ENCODE measurements around the gene CCNF. TPM values are rescaled to one million over a fixed set of nuclear protein-coding genes. Genes with fewer than 3 reads are reported as not detected.
"Not testable (repeated sequence)": the region's sequence is repeated elsewhere in the genome, so short reads cannot be mapped to it uniquely, and the experiment has no call there.

The CCNF gene
- polyA plus RNA-seq, 3 donors = 12.6 to 15.4 (median 13.2) TPM

GRCh38 chr16:2470234-2470601 lies 41.0 kb downstream of the CCNF start:
- DNase-seq = no peak

DNA sequence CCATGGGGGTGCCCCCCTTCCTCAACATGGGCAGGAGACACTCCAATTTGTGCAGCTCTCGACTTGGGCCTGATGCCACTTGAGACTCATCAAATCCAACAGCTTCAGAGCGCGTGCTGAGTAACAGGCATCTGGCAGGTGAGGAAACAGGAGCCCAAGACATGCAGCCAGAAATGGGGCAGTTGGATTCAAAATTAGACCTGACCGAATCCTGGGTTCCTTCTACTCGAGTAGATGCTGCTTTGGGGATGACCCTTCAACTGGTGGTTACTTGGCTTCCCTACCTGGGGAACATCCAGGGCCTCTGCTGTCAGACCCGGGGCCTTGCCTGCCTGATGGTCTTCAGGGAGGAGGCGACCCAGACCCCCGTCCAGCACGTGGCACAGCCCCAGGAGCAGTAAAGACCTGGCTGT lies 41.4 kb downstream of the CCNF start:
- DNase-seq = no peak

DNA sequence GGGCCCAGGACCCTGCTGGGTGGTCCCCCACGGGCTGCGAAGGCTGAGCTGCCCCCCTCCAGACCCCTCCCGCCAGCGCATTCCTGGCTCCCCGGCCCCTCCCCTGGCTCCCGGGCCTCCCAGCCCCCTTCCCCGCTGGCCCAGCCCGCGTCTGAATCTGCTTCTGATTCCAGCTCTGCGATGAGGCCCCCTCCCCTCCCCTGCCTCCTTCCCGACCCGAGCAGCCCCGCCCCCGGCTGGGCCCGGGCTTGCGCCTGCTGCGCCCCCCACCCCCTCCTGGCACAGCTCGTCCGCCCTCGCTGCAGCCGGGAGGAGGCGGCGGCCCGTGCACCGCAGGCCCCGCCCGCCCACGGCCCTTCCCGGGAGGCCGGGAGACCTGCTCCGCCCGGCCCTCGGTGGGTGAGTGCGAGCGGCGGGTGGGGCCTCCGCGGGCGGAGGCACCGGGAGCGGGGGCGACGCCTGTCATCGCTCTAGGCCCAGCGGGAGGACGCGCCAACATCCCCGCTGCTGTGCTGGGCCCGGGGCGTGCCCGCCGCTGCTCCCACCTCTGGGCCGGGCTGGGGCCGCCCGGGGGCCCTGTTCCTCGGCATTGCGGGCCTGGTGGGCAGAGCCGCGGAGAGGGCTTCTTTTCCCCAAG lies 41.9 kb downstream of the CCNF start, which contains the start of gene NTN3:
NTN3 (plus strand) TSS at position 282 of the 637 bp plus-strand sequence. CDS start 405 bp downstream, outside the sequence.
- peak; percentile 80 for DNase-seq

- no peak for DNase-seq
These were observed 42.6 kb downstream of the CCNF start for GRCh38 chr16:2471653-2472487.

DNA sequence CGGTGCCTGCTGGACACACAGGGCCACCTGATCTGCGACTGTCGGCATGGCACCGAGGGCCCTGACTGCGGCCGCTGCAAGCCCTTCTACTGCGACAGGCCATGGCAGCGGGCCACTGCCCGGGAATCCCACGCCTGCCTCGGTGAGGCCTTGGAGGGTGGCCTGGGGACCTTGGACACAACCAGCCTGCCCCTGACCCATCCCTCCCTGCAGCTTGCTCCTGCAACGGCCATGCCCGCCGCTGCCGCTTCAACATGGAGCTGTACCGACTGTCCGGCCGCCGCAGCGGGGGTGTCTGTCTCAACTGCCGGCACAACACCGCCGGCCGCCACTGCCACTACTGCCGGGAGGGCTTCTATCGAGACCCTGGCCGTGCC lies 43.2 kb downstream of the CCNF start:
- DNase-seq = no peak

DNA sequence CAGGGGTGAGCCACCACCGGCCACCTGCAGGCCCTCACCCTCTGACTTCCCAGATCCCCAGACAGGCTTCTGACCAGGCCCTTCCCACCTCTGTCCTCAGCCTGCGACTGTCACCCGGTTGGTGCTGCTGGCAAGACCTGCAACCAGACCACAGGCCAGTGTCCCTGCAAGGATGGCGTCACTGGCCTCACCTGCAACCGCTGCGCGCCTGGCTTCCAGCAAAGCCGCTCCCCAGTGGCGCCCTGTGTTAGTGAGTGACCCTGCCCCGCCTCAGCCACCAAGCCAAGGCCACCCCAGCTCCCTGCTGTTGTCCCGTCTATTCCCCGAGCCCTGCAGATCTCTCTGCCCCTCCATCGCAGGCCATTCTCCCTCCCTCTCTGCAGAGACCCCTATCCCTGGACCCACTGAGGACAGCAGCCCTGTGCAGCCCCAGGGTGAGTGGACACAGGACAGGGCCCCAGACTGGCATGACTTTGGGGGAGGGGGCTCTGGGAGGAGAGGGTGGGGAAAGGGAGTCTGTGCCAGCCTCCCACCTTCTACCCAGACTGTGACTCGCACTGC lies 43.7 kb downstream of the CCNF start:
- DNase-seq = no peak

GRCh38 chr16:2473446-2473926 lies 44.2 kb downstream of the CCNF start:
- no peak for DNase-seq

DNA sequence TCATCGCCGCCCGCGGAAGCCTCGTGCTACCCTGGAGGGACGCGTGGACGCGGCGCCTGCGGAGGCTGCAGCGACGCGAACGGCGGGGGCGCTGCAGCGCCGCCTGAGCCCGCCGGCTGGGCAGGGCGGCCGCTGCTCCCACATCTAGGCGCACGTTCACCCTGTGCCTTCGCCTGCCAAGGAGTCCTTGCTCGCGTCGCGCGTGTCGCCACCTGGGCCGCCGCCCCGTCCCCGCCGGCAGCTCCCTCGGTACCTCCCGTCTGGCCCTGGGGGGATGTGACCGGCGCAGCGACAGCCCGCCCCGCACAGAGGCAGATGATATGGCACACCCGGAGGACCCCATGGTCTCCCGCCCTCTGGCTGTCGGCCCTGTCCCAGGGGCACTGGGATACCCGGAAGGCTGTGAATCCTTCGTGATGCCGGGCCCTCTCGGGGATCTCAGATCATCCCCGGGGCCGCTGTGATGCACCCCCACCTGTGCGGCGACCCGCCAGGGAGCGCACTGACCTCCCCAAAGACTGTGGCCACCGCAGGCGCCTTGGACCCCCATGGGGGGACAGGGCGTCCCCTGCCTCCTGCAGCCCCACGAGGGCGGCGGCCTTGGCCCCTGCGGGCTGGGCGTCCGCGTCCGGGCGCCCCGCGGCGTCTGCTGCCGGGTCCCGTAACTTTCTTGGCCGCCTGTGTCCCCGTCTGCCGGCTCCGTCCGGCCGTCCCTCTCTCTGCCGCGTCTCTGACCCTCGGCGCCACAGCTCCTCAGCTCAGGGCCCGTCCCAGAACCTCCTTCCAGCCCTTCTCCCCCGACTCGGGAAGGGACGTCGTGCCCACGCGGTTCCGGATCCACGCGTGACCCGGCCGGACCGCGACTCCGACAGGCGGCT lies 45.0 kb downstream of the CCNF start:
- no peak for DNase-seq

- peak; percentile 87 for DNase-seq
These were observed 45.7 kb downstream of the CCNF start, which contains the start of gene TBC1D24 for GRCh38 chr16:2474877-2475412. TSS of gene TBC1D24 (plus strand) at chr16:2475127. CDS start at chr16:2496149, 21,022 bp downstream.

GRCh38 chr16:2475413-2476344 lies 46.4 kb downstream of the CCNF start:
- no peak for DNase-seq

DNA sequence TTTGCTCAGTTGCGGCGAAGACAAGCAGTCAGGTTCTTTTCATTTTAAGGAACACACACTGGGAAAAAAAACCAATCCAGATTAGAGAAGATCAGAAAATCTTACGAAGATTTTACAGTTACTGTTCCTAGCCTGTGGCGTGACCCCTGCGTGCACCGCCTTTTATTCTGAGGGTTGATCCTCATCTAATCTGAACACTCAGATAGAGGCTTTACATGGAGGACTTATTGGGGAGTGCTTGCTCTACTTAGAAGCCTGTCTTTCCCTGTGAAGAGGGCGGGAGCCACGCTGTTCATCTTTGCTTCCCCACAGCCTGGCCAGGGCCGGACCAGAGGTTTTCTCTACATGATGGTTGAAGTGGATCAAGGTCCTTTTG lies 47.1 kb downstream of the CCNF start:
- no peak for DNase-seq

- DNase-seq = no peak
These were observed 47.5 kb downstream of the CCNF start for GRCh38 chr16:2476741-2477140.

DNA sequence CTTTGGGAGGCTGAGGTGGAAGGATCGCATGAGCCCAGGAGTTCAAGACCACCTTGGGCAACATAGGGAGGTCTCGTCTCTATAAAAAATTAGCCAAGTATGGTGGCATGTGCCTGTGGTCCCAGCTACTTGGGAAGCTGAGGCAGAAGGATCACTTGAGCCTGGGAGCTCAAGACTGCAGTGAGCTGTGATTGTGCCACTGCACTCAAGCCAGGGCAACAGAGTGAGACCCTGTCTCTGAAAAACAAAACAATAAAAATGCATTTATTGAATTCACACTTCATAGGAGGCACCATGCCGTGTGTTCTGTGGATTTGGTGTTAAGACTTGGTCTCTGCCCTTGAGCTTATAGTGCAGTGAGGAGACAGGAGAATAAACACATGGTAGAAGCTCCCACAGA lies 48.1 kb downstream of the CCNF start:
- DNase-seq = no peak

- no peak for DNase-seq
These were observed 49.0 kb downstream of the CCNF start for GRCh38 chr16:2478279-2478678.

DNA sequence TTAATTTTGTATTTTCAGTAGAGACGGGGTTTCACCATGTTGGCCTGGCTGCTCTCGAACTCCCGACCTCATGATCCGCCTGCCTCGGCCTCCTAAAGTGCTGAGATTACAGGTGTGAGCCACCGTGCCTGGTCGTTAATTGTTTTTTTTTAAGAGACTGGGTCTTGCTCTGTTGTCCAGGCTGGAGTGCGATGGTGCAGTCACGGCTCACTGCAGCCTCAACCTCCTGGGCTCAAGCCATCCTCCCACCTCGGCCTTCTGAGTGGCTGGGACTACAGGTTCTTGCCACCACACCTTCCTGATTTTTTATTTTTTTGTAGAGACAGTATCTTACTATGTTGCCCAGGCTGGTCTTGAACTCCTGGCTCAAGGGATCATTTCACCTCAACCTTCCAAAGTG lies 50.7 kb downstream of the CCNF start:
- not testable (repeated sequence) for DNase-seq

GRCh38 chr16:2480948-2481347 lies 51.7 kb downstream of the CCNF start:
- DNase-seq = no peak

- no peak for DNase-seq
These were observed 52.4 kb downstream of the CCNF start for GRCh38 chr16:2481676-2482075.

DNA sequence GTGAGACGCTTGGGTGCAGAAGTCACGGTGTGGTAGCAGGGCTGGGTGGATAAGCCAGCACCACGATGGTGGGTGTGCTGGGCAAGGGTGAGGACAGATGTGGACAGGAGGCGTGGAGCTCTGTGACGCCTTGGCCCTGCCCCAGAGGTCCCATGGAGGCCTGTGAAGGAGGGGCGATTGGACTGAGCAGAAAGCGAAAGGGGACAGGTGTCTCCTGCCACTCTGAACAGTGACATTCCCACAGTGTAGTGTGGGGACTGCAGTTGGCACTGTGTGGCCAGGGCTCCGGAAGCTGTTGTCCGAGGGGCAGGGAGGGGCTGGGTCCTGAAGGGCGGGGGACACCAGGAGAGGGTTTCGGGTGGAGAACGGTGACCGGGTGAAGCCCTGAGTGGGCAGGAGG lies 53.0 kb downstream of the CCNF start:
- DNase-seq = no peak

DNA sequence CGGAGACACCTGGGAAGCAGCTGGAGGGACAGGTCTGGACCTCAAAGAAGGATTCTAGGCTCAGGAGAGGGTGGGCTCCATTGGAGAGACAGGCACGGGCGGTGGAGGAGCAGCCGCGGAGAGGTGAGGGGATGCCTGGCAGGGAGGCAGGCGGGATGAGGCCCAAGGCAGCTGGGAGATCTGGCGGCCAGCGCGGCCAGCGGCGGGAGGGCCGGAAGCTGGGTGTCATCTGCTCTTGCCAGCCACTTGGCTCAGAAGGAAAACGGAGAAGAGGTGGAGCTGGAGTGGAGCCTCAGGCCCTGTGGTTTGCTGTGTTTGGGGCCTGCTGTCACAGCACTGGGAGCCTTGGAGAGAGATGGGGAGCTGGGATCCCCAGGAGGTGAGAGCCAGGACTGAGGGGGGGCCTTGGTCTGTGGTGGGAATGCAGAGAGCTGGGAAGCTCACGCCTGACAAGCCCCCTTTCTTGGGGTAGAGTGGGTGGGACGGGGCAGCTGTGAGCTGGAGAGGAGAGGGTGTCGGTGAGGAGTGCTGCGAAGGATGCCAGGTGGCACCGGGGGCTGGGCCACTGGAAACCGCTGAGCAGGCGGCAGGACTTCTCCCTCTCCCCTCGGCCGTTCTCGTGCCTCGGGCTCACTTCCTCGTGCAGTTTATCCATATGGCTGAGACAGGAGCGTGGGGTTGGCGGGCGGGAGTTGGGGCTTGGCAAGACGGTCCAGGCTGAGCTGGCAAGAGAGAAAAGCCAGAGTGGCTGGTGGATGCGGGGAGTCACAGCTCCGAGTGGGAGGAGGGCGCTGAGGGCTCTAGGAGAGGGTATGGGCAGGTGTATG lies 53.7 kb downstream of the CCNF start:
- no peak for DNase-seq

All from renal pelvis (tissue), 4 donors.